ENCODE data around the gene NUP210.

Gene NUP210

GRCh38 chr3:13272831-13273603, 147.1 kb downstream of the NUP210 start:
- no peak for DNase-seq

GRCh38 chr3:13269711-13270378, 150.3 kb downstream of the NUP210 start:
- DNase-seq, result no peak

GRCh38 chr3:13268961-13269441, 151.1 kb downstream of the NUP210 start:
- no peak for DNase-seq

GRCh38 chr3:13268120-13268519, 152.0 kb downstream of the NUP210 start:
- no peak for DNase-seq

GRCh38 chr3:13266651-13267362, 153.3 kb downstream of the NUP210 start:
- no peak for DNase-seq
